ENCODE data around the gene WLS.

Gene WLS

GRCh38 chr1:68132426-68133130 is 99.7 kb downstream of the WLS start:
- DNase-seq (ENCODE audit: low read depth): no peak

DNA sequence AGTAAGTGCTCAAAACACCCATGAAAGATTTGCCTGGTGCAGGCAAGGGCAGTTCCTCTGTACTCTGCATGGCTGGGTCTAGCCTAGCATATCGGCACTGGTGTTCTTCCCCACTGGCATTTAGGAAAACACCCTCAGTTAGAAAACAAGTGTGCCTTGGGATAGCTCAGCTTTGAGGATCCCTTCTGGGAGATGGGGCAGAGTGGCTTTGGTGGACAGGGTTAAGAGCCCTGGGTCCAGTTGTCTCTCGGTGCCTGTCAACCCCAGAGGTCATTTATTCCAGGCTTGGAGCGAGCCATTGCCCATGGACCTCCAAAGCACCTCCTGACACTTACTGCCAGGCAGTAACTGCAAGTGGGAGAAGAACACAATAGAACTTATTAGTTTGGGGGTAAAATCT is 101.1 kb downstream of the WLS start:
- no peak for DNase-seq (ENCODE audit: low read depth)

DNA sequence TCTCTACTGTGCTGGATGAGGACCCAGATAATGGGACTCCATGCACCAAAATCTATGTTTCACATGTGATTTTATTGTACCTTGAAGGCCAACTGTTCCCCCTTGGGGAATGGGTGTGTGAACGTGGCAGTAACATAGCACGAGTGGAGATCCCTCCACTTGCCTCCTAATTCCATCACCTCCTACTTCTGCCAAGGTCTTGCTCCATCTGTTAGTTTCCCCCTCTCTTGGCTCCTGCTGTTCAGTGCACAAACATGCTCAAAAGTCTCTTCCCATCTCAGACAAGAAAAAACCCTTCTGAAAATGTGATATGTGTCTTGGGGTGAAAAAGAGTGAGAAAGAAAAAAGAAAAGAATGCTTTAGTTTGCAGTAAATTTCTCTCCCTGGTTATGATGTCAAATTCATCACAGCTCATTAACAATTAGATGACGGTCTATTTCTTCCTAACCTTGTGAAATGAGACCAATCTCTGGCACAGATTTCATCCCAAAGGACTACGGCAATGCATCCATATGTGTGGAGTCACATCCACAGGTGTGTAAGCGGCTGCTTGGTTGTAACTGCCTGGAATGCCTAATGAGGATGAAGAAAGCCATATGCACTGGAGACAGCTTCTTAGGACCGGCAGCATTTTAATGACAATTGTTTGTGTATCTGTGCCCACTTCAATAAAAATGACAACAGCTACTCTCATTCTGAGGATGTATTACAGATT is 102.6 kb downstream of the WLS start:
- no peak for DNase-seq (ENCODE audit: low read depth)

DNA sequence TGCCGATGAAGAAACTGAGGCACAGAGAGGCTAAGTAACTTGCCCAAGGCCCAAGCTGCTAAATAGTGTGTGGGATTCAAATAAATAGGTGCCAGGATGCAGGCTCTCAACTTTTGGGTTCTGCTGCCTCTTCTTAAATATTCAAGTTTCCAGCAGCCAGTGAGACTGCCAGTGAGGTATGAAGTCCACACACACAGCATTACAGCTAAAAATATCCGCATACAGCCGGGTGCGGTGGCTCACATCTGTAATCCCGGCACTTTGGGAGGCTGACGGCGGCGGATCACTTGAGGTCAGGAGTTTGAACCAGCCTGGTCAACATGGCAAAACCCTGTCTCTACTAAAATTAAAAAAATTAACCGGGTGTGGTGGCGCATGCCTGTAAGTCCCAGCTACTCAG is 103.5 kb downstream of the WLS start:
- DNase-seq (ENCODE audit: low read depth): no peak

- peak; percentile 15 for DNase-seq (ENCODE audit: low read depth)
Measured at GRCh38 chr1:68128157-68128556, 104.2 kb downstream of the WLS start.

GRCh38 chr1:68121536-68121935 is 110.8 kb downstream of the WLS start:
- DNase-seq (ENCODE audit: low read depth): peak; percentile 32

- DNase-seq (ENCODE audit: low read depth): peak; percentile 80
Measured at GRCh38 chr1:68120136-68120791, 112.1 kb downstream of the WLS start.

DNA sequence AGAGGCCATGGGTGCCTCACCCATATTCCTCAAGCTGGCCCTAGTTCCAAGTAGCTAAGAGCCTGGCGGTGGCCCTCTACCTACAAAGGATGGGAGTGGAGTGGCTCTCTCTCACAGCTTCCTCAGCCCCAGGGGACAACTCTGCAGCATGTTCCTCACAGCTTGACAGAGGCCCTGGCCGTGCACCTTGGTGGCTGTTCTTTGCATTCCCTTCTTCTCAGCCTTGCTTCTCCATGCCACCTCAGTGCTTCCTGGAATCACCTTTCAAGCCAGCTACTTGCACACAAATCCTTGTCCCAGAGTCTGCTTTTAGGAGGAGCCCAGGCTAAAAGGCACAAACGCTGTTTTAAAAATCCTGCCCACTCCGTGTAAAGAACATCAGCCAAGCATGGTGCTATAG is 112.9 kb downstream of the WLS start:
- DNase-seq (ENCODE audit: low read depth): no peak

DNA sequence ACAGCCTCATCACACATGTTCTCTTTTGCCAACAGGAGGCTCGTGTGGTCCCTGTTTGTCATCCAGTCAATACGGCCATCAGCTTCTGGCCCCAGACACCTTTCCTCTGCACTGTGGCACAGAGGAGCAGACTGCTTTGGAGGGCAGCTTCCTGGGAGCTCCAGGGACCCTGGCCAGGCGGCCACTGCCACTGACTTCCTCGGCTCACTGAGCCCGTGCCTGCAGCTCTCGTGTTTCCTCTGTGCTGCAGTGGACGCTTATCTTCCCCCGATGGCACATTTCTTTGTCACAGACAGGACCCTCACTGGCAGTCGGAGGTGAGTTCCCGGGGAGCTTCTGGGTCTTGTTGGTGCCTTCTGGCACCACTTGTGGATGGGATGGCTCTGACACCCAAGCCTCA is 114.9 kb downstream of the WLS start:
- no peak for DNase-seq (ENCODE audit: low read depth)

GRCh38 chr1:68116643-68117235 is 115.6 kb downstream of the WLS start:
- DNase-seq (ENCODE audit: low read depth): peak; percentile 52

- no peak for DNase-seq (ENCODE audit: low read depth)
Measured at GRCh38 chr1:68115308-68115707, 117.0 kb downstream of the WLS start.

GRCh38 chr1:68113966-68114365 is 118.4 kb downstream of the WLS start:
- DNase-seq (ENCODE audit: low read depth): no peak

DNA sequence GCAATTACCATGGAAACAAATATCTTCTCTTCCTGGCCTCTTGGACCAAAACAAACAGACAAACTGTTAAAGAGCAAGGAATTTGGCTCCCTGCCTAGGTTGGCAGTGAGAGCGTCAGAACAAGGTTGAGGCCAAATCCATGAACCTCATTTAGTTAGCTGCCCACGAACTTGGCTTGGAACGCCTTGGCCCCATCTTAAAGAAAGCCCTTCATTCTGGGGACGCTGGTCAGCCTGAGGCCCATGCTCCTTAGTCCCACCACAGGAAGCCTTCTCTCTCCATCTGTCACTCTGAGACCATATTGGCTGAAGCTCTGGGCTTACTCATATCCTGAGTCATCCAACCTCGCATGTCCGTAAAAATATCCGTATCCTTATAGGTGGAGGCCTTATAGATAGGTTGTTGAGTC is 119.5 kb downstream of the WLS start:
- DNase-seq (ENCODE audit: low read depth): peak; percentile 81

DNA sequence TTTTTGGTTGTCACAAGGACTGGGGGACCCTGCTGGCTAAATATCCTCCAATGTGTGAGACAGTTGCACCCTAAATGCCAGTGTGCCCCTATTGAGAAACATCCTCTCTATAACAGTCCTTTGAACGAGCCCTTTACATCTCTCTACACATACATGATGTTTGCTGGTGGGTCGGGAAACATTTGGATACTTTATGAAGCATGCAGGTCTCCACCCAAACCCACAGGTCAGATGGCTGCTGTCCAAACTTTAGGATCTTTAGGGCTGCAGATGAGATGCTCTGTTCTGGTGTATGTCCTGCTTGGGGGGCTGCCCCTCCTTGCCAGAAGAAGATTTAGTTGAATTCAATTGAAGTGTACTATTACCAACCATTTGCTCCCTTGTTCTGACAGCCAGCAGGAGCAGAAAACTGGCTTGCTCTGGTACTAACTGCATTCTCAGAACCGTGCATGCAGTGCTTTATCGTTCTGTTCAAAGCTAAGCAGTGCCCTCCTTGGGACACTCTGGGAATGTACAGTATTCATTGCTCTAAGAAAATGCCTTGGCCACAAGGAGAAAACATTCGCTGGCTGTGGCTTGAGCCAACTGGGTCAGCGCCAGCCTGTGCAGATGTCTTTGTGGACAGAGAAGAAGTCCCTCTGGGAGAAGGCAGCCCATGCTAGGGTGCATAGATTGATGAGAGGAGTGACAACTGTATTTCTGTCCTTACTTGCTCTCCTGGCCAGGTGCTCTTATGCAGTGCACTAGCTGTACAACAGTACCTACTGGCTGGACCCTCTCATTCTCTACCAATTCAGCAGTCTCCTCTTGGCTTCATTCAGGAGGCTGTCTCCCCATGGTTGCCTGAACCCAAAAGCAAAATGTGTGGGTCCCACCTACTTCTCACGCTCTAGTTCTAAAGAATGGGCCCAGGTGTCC is 120.5 kb downstream of the WLS start:
- peak; percentile 89 for DNase-seq (ENCODE audit: low read depth)

DNA sequence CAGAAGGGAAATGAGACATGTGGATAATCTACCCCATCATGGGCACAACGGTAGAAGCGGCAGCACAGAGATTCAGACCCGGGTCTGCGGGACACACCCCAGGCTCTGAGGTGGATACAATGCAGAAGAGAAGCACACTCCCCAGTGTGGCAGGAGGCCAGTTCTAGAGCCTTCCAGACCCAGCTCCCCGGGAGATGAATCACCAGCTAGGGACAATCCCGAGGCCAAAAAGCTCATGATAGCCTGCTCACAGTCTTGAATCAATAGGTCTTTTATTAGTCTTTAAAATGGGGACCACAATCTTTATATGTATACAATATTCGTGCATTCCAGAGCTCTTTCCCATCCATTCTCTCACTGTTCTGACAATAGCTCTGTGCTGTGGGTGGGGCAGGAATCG is 124.6 kb downstream of the WLS start:
- no peak for DNase-seq (ENCODE audit: low read depth)

DNA sequence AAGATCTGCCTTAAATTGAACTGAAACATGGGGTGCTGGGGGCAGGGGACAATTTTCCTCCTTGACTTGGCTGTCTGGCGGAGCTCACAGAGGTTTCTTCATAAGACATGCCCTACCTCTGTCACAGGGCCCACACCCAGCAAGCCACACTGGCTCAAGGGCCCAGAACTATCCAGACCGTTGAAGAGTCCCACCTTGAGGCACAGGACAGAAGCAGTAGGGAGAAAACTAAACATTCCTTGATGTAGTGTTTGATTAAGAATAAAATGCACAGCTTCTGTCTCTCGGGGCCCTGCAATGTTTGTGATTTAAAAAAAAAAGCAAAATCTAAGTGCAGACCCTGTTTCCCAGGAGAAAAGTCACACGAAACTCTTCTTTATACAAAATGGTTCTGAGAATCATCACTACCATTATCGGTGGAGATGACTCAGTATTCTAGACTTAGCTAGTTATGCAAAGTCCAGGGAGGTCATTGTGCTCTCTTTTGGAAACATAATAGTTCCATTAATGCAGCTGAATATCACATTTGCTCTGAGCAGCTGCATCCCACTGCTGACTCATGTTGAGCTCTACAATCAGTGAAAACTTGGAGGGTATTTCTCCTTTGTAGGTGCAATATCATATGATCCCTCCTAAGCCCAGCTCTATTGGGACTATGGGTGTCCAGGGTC is 128.3 kb downstream of the WLS start:
- DNase-seq (ENCODE audit: low read depth): peak; percentile 56

DNA sequence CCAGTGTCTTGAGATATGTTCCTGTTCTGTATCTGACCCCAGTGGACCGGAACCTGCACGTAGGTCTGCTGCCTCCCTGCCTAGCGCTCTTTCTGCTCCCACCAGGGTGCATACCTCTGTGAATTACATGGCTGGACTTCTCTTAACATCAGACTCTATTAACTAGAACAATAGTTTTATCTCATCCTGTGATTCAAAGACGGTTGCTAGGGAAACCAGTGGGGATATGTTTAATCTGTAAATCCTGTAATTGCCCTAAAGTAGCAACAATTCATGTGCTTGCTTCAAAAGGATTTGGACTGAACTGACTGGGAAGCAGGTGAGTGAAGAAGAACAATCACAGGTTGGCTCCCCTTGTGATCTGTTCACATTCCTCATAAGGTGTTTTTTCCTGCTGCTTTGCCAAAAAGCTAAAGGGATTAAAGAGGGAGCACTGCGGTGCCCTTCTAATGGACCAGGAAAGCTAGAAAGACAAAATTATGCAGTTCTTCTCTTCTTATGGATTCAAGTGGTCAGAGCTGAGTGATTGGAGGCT is 129.2 kb downstream of the WLS start:
- no peak for DNase-seq (ENCODE audit: low read depth)

DNA sequence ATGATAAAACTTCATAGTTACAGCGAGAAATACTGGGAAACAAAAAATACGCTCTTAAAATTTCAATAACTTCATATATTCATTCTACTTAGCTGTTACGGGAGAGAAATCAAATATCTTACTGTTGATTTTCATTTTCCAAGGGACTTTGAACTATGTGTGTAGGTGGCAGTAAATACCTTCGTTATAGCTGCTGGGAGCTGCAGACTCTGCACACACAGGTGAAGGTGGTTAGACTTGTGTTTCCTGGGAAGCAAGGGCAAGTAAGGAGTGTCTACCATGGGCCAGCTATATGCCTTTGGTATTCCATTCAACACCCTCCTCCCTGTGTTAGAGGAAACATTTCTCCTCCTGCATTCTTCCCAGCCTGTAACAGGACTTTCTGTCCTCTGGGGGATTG is 130.5 kb downstream of the WLS start:
- no peak for DNase-seq (ENCODE audit: low read depth)

GRCh38 chr1:68100571-68100970 is 131.8 kb downstream of the WLS start:
- no peak for DNase-seq (ENCODE audit: low read depth)

GRCh38 chr1:68093737-68094136 is 138.6 kb downstream of the WLS start:
- DNase-seq (ENCODE audit: low read depth): no peak

DNA sequence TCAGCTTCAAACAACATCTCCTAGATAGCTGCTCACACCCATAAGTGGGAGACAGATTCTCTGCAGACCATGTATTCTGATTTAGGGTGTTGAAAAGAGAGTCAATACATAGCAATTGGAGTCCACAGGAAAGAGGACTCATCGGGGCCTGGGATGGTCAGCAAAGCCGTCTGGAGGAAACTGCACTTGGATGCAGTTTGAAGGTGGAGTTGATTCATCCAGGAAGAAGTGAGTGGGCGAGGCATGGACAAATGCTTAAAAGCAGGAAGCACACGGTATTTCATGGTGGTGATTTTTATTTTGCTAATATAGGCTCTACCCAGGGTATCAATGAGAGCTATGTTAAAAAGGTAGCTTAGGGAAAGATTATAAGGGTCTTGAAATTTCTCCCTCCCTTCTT is 145.1 kb downstream of the WLS start:
- DNase-seq (ENCODE audit: low read depth): no peak
